ENCODE measurements around the gene SEPTIN11. TPM values are rescaled to one million over a fixed set of nuclear protein-coding genes. Genes with fewer than 3 reads are reported as not detected.

SEPTIN11 gene
- total RNA-seq, 1 experiment from 2014 or later: 125 TPM

DNA sequence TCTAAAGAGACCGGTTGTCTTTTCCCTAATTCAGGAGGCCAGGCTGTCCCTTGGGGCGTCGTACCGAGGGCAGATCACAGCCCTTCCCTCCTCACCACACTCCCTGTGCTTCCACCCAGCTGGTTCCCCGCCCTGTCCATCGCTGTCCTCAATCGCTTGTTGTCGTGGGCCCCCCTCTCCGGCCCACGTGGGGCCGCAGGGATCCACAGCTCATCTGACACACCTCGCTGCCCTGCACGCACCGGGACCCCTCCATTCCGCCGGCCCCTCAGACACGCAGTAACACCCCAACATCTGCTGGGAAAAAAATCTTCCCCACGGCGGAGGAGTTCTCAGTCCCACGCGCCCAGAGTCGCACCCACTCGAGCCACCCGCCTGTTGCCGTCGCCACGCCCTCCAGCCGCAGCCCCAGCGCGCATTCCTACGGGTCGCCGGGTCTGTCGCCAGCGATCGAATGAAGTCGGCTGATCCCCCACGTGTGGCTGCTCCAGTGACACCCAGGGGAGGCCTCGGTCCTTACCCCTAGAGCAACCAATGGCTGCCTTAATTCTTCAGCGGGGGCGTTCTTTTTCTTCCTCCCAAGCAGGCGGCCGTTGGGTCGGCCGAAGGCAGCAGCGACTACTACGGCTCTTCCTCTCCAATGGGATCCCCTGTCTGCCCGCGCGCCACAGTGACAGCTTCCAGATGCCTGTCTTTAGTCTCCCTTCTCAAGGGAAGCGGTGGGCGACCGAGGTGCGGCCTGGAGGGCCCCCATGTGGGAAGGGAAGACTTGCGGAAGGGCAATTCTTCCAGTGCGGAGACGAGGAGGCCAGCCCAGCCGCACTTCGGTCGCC is 893 bp upstream of the SEPTIN11 start:
- ATAC-seq (peak; percentile 40), DNase-seq (ENCODE audit: low spot score) (peak; percentile 71)
- no peak overlapping the region; the same call in 1 of the 2 replicates for H3K27ac Mint-ChIP-seq
- H3K4me3 Mint-ChIP-seq: peak overlapping the region; percentile 83
- H3K4me1 Mint-ChIP-seq: peaks cover 35% of the 10 kb centered on the region
- CTCF ChIA-PET: interaction anchor here (0.6 to 1.4 kb wide), 4 partner anchors 38 to 768 kb away, joined by 3 to 5 read pairs (median 4); no protein-coding TSS in a partner anchor
- H3K9me3 Mint-ChIP-seq: no peaks in the 10 kb centered on the region
- peaks cover 12% of the 10 kb centered on the region for H3K27me3 Mint-ChIP-seq (ENCODE audit: low read depth)
- POLR2A ChIA-PET: interaction anchor here (0.6 to 1.1 kb wide), 3 partner anchors 104 to 513 kb away, joined by 3 to 4 read pairs (median 3); no protein-coding TSS in a partner anchor
- no peaks in the 10 kb centered on the region for H3K36me3 Mint-ChIP-seq
- TF ChIP-seq SMAD4 (CRISPR knock-in tag; IDR thresholded peaks at IDR 0.05): no peak
- TF ChIP-seq, protein P1, sequence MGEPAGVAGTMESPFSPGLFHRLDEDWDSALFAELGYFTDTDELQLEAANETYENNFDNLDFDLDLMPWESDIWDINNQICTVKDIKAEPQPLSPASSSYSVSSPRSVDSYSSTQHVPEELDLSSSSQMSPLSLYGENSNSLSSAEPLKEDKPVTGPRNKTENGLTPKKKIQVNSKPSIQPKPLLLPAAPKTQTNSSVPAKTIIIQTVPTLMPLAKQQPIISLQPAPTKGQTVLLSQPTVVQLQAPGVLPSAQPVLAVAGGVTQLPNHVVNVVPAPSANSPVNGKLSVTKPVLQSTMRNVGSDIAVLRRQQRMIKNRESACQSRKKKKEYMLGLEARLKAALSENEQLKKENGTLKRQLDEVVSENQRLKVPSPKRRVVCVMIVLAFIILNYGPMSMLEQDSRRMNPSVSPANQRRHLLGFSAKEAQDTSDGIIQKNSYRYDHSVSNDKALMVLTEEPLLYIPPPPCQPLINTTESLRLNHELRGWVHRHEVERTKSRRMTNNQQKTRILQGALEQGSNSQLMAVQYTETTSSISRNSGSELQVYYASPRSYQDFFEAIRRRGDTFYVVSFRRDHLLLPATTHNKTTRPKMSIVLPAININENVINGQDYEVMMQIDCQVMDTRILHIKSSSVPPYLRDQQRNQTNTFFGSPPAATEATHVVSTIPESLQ (CRISPR knock-in tag; IDR thresholded peaks at IDR 0.05): no peak
- TF ChIP-seq, protein P2, sequence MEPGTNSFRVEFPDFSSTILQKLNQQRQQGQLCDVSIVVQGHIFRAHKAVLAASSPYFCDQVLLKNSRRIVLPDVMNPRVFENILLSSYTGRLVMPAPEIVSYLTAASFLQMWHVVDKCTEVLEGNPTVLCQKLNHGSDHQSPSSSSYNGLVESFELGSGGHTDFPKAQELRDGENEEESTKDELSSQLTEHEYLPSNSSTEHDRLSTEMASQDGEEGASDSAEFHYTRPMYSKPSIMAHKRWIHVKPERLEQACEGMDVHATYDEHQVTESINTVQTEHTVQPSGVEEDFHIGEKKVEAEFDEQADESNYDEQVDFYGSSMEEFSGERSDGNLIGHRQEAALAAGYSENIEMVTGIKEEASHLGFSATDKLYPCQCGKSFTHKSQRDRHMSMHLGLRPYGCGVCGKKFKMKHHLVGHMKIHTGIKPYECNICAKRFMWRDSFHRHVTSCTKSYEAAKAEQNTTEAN (CRISPR knock-in tag; IDR thresholded peaks at IDR 0.05): no peak
- TF ChIP-seq AR (CRISPR knock-in tag; IDR thresholded peaks at IDR 0.05): no peak
- TF ChIP-seq, protein P3, sequence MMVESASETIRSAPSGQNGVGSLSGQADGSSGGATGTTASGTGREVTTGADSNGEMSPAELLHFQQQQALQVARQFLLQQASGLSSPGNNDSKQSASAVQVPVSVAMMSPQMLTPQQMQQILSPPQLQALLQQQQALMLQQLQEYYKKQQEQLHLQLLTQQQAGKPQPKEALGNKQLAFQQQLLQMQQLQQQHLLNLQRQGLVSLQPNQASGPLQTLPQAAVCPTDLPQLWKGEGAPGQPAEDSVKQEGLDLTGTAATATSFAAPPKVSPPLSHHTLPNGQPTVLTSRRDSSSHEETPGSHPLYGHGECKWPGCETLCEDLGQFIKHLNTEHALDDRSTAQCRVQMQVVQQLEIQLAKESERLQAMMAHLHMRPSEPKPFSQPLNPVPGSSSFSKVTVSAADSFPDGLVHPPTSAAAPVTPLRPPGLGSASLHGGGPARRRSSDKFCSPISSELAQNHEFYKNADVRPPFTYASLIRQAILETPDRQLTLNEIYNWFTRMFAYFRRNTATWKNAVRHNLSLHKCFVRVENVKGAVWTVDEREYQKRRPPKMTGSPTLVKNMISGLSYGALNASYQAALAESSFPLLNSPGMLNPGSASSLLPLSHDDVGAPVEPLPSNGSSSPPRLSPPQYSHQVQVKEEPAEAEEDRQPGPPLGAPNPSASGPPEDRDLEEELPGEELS (CRISPR knock-in tag; IDR thresholded peaks at IDR 0.05): no peak
- no peak for TF ChIP-seq ERG (CRISPR knock-in tag; IDR thresholded peaks at IDR 0.05)
- TF ChIP-seq GRHL2 (CRISPR knock-in tag; IDR thresholded peaks at IDR 0.05; ENCODE audit: insufficient replicate concordance, severe bottlenecking): no peak
- no peak for TF ChIP-seq ZNF317 (CRISPR knock-in tag; IDR thresholded peaks at IDR 0.05; ENCODE audit: borderline replicate concordance, low read depth)
- TF ChIP-seq ZNF121 (CRISPR knock-in tag; IDR thresholded peaks at IDR 0.05): no peak
- TF ChIP-seq TCF7 (CRISPR knock-in tag; IDR thresholded peaks at IDR 0.05; ENCODE audit: low read depth): no peak
- no peak for TF ChIP-seq SOX15 (CRISPR knock-in tag; IDR thresholded peaks at IDR 0.05)
- TF ChIP-seq TEAD4 (CRISPR knock-in tag; IDR thresholded peaks at IDR 0.05): peak; percentile 72; the same call in 1 of the 2 replicates
- TF ChIP-seq OVOL2 (CRISPR knock-in tag; IDR thresholded peaks at IDR 0.05; ENCODE audit: borderline replicate concordance): no peak
- TF ChIP-seq ZNF671 (CRISPR knock-in tag; IDR thresholded peaks at IDR 0.05): no peak
- no peak for TF ChIP-seq CDX4 (CRISPR knock-in tag; IDR thresholded peaks at IDR 0.05; ENCODE audit: borderline replicate concordance)
- TF ChIP-seq CREB1 (CRISPR knock-in tag; IDR thresholded peaks at IDR 0.05): no peak
- no peak for TF ChIP-seq JUN (CRISPR knock-in tag; IDR thresholded peaks at IDR 0.05)
- TF ChIP-seq, protein P4, sequence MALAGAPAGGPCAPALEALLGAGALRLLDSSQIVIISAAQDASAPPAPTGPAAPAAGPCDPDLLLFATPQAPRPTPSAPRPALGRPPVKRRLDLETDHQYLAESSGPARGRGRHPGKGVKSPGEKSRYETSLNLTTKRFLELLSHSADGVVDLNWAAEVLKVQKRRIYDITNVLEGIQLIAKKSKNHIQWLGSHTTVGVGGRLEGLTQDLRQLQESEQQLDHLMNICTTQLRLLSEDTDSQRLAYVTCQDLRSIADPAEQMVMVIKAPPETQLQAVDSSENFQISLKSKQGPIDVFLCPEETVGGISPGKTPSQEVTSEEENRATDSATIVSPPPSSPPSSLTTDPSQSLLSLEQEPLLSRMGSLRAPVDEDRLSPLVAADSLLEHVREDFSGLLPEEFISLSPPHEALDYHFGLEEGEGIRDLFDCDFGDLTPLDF (CRISPR knock-in tag; IDR thresholded peaks at IDR 0.05): no peak
- no peak for TF ChIP-seq CBFB (CRISPR knock-in tag; IDR thresholded peaks at IDR 0.05; ENCODE audit: low read depth)
- TF ChIP-seq GABPB1 (CRISPR knock-in tag; IDR thresholded peaks at IDR 0.05): no peak
- TF ChIP-seq, protein P5, sequence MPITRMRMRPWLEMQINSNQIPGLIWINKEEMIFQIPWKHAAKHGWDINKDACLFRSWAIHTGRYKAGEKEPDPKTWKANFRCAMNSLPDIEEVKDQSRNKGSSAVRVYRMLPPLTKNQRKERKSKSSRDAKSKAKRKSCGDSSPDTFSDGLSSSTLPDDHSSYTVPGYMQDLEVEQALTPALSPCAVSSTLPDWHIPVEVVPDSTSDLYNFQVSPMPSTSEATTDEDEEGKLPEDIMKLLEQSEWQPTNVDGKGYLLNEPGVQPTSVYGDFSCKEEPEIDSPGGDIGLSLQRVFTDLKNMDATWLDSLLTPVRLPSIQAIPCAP (CRISPR knock-in tag; IDR thresholded peaks at IDR 0.05): 0 out of 2 replicates have a peak, but pooled peaks have one; percentile 45
- TF ChIP-seq MYBL2 (CRISPR knock-in tag; IDR thresholded peaks at IDR 0.05): 0 out of 2 replicates have a peak, but pooled peaks have one; percentile 5
- TF ChIP-seq E2F5 (CRISPR knock-in tag; IDR thresholded peaks at IDR 0.05): no peak
- no peak for TF ChIP-seq NR1H2 (CRISPR knock-in tag; IDR thresholded peaks at IDR 0.05)
